HG02678 (cell line): ENCODE data around the gene GTF2E1.
A peak's percentile ranks its signal among the peaks of the same experiment; 100 is the strongest.

Experiments
- ATAC-seq: cut with Tn5 transposase; IDR thresholded peaks from one replicate; pipeline ENCODE4 v1.9.1; 2021; ENCODE audit warnings: mild to moderate bottlenecking, moderate library complexity; ENCODE audit not compliant: unreplicated experiment

Gene GTF2E1

GRCh38 chr3:120797857-120798256, 55.3 kb downstream of the GTF2E1 start:
- no peak for ATAC-seq

DNA sequence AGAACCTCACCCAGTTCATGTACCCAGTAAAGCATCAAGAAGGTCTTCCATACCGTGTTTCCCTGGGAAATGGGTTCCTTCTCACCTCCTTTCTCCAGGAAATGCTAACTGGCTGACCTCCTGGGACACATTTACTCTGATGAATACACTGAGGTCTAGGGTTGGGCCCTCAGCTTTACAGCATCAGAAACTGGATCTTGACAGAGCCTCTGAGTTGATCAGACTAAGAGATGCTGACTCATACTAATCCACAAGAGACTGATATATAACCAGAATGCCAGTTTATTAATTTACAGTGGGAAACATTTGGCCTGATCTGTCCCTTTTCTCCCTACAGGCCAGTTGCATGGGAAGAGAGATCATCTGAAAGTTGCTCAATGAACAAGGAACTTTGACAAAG, 55.8 kb downstream of the GTF2E1 start:
- no peak for ATAC-seq

DNA sequence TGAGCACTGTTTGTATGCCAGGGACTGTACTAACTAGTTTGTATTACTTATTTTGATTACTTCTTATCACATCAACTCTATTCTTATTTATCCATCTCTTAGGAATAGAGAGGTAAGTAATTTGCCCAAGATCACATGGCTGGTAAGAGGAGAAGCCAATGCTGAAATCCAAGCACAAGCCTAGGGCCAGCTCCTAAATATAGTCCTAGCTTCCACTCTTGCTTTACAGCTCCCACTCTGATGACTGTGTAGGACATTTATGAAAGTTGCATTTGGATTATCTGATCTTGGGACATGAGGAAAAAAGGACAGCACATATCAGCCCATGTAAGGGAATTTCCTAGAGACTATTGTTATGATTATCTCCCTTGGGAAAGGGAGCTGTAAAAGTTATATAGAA, 58.1 kb downstream of the GTF2E1 start:
- ATAC-seq = no peak

DNA sequence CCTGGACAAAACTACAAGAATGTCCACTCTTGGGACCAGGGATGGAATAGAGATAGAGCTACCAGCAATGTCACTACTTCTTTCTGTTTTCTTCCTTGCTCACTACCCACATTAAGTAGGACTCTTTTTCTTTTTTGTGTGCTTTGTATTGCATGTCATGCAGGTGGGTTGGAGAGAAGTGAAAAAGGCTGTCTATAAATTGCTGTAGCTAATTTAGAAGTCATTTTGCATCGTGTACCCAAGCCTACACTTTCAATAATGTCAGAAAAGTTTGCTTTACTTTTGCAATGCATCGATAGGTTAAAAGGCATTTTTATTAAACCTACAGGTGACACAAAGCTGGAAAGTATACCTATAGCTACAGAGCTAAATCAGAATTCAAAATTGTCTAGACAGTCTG, 58.9 kb downstream of the GTF2E1 start:
- peak; percentile 82 for ATAC-seq

- no peak for ATAC-seq
Observed at GRCh38 chr3:120802916-120803315, 60.4 kb downstream of the GTF2E1 start.

- ATAC-seq = no peak
Observed at GRCh38 chr3:120816728-120817127, 74.2 kb downstream of the GTF2E1 start.

- ATAC-seq = no peak
Observed at GRCh38 chr3:120820748-120821147, 78.2 kb downstream of the GTF2E1 start.

DNA sequence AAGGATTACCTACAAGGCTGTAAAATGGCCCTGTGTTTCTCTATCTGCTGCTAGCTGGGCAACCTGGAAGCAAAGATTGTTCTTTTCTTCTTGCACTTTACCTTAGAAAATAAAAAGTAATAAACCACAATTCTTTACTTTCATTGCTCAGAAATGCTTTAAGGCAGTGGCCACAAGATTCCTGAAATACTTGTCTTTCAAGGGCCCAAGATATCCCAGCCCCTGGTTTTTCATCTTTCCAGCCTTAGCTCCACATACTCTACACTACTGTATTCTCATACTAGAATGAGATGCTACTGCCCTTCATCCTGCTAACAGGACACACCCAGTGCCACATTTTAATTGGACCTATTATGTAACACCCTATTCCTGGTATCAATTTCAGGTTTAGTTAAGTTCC, 78.9 kb downstream of the GTF2E1 start:
- no peak for ATAC-seq

- no peak for ATAC-seq
Observed at GRCh38 chr3:120823156-120823555, 80.6 kb downstream of the GTF2E1 start.

- ATAC-seq = no peak
Observed at GRCh38 chr3:120824613-120825012, 82.1 kb downstream of the GTF2E1 start.

DNA sequence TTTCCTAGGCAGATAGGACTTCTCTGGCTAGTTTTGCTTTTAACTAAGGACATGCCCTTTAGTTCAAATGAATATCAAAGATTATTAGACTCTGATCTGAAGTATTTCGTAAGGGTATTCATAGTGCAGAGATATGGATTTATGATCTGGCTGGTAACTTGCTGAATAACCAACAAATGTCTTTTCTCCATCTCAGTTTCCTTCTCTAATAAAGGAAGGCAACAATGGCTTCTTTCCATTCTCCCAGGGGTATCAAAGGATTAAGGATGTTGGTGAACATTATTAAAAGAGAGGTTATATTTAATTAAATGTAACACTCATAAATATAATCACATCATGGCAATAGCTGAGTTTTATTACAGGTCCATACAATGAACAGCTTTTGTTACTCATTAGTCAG, 86.3 kb downstream of the GTF2E1 start:
- ATAC-seq = no peak

- no peak for ATAC-seq
Observed at GRCh38 chr3:120831066-120831465, 88.5 kb downstream of the GTF2E1 start.
